ENCODE results near the gene UTS2. TPM values are rescaled to one million over a fixed set of nuclear protein-coding genes. Genes with fewer than 3 reads are reported as not detected.

Gene UTS2
- 0.18 TPM in 1 of 5 replicates, not detected in the others for total RNA-seq (2022; extraction: Qiagen RNA extraction)

GRCh38 chr1:7852804-7853683 lies at the start of gene UTS2:
Gene UTS2, minus strand, starts transcription at chr1:7853065. Its CDS starts 62 bp downstream, at chr1:7853003.

Other genes with a start within 250 kb of the UTS2 start
- gene VAMP3, start 81.8 kb downstream of the UTS2 start, total RNA-seq (2022; extraction: Qiagen RNA extraction) = 65.3 to 77.7 TPM (median 71.9 TPM) in 5 replicates
- 0.74 to 0.92 TPM (median 0.77 TPM) in 5 replicates for gene PER3, start 68.8 kb downstream of the UTS2 start, total RNA-seq (2022; extraction: Qiagen RNA extraction)
- 1.8 to 3.2 TPM (median 2.3 TPM) in 5 replicates for gene TNFRSF9, start 87.8 kb upstream of the UTS2 start, total RNA-seq (2022; extraction: Qiagen RNA extraction)
- 342 to 376 TPM (median 347 TPM) in 5 replicates for gene PARK7, start 108.6 kb upstream of the UTS2 start, total RNA-seq (2022; extraction: Qiagen RNA extraction)
- gene ERRFI1, start 173.2 kb upstream of the UTS2 start, total RNA-seq (2022; extraction: Qiagen RNA extraction) = 207 to 260 TPM (median 238 TPM) in 5 replicates

Measured in A549 treated with AZD2906 at 1 μM for 4 hours (cell line).